Suppressor macrophage treated with lipopolysaccharide for 1 hour (primary cell): Measurements from ENCODE around the gene RANBP2.
"Not testable (repeated sequence)": the region's sequence is repeated elsewhere in the genome, so short reads cannot be mapped to it uniquely, and the experiment has no call there.

Experiments used
- DNase-seq, 3 donors: peaks; one replicate each; pipeline ENCODE4 v3.0.0-alpha.2; 2020 to 2022

The RANBP2 gene

DNA sequence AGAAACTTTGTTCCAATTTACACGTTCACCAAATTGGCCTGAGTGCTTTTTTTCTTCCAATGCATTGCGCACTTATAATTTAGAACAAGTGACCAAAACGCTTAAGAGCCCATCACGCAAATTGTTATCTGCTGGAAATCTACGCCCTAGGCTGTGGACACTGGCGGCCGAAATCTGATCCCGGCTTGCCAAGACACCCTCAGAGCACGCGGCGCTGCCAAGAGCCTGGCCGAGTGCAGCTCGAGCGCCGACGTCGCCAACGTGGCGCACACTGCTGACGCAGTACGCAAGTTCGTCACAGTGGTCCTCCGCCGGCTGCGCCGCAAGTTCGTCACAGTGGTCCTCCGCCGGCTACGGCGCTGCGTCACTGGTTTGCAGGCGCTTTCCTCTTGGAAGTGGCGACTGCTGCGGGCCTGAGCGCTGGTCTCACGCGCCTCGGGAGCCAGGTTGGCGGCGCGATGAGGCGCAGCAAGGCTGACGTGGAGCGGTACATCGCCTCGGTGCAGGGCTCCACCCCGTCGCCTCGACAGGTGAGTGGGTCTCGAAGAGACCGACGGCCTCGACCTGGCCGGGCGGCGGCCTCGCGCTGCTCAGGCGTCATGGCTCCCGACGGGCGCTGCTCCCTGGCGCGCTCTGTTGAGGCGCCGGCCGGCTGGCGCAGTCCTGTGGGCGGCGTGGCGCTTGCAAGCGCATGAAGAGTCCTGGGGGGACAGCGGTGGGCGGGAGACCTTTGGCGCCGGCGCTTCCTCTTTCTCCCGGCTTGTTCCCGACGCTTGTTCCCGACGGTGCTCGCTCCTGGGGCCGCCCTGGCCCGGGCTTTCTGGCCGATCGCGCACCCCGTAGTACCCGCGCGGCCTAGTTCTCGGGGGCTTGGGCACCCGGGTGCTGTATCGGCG lies at the start of gene RANBP2:
TSS of gene RANBP2 (plus strand) at position 334 of the 896 bp plus-strand sequence. CDS start at position 459, 125 bp downstream.
- peak; percentile 96 for DNase-seq

DNA sequence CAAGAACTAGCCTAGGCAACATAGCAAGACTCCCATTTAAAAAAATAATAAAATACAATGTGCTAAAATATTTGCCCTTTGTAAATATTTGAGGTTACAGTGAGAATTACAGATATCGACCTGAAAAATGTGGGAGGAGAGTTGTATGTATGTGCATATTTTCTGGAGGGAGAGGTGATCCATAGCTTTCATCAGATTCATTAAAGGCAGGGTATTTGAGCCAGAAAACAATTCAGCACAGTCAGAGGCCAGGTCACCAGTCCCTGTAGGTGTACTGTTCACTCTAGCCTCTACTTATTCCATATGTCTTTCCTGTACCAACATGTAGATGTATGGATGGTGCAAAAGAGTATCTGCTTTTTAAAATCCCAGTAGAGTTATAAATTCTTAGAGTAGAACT lies 49.0 kb upstream of the RANBP2 start:
- not testable (repeated sequence) for DNase-seq

- not testable (repeated sequence) for DNase-seq
These were observed 47.0 kb upstream of the RANBP2 start for GRCh38 chr2:108672200-108672805.

DNA sequence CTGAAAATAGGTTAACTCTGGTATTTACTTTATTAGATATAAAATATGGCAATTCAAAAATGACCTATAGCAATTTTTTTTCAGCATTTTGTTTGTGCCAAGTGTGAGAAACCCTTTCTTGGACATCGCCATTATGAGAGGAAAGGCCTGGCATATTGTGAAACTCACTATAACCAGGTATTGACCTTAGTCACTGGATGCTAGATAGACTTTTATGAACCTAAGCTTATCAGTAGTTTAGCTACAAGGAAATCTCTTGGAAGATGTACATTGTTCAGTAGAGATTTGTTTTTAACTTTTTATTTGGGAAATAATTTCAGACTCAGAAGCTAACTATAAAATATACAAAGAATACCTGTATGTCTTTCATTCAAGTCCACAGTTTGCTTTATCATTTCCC lies 42.8 kb upstream of the RANBP2 start:
- not testable (repeated sequence) for DNase-seq

DNA sequence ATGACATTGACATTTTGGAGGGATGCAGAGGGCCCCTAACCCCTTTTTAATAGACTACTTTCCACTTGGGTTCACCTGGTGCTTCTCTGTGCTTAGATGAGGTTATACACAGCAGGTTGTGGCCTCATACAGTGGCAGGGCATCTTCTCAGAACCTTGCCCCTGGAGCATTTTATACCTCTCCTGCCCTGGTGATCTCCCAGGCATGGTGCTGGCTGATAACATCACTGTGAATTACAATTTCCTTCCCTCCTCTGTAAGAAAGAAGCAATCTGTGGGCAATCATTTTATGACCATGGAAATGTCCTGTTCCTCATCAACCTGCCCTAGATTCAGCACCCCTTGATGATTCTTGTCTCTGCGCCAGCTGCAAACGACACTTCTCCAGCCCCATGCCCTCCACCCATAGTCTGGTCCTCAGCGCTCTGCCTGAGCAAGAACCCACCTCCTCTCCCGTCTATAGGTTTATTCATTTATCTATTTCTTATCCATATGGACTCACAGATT lies 42.0 kb upstream of the RANBP2 start:
- not testable (repeated sequence) for DNase-seq

DNA sequence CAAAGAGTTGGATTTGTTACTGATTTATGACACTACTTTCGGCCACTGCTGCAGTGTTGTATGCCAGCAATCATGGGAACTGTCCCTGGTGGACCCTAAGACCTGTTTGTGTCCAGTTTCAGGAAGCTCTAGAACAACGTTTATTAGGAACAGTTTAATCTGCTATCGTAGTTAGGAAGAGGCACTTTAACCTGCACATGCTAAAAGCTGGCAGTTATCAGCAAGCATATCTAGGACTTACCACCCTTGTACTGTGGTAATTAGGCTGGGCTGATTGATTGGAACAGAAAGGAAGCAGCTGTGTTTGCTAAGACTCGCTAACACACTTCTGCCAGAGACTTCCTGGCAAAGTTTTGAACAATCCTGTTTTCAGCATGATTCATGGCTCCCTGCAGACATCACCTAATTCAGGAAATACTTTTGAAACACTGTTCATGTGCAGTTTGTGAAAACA lies 41.1 kb upstream of the RANBP2 start:
- not testable (repeated sequence) for DNase-seq

DNA sequence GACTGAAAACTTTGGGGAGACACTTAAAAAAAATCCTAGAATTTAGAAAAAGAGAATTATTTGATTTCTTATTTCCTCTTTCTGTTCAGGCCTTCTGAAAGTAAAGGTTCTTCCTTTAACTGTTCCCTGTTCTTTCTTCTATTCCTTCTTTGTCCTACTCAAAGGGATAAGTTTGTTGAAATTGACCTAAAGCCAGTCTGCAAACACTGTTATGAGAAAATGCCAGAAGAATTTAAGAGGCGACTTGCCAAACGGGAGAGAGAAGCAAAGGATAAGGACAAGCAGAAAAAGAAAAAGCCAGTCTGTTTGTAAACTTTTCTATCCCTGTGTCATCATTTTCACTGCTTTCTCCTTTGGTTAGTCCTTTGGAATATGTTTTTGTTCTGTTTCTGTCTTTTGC lies 38.5 kb upstream of the RANBP2 start:
- DNase-seq, result not testable (repeated sequence)

DNA sequence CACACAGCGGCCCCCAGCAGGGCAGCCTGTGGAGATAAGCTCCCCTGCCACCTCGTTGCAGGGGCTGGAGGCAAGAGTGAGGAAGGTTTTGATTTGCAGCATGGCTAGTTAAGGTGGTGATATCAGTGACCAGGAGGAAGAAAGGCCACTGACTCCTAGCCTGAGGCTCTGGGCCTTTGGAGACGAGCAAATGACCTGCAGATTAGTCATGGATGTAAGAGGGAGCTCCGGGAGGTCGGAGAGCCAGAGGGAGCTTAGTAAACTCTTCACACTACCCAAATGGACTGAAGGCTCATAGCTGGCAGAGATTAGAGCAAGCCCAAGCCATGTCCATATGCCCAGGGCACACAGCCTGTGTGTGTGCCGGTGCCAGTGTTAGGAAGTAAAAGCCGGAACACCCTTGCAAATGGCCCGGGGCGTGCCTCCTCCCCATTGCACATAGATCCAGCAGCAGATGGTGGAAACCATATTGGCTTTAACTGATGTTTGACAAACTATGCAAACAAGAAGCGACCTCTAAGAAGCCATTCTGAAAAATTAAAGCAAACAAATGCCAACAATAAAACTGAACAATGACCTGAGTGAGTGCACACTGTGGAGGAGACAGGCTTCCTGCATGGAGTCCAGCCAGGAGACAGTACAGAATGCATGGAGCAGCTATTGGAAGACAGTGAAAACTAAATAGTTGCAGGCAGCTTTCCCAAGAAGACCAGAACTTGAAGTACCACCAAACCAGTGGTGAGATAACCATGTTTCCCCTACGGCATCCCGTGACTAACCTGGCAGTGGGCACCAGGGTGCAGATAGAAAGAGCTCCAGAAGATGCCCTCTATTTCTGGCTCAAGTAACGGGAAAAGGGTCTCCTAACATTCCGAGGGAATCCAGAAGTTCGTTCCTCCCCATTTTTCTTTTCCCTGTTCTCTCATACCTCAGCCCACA lies 30.2 kb upstream of the RANBP2 start:
- DNase-seq, result not testable (repeated sequence)

DNA sequence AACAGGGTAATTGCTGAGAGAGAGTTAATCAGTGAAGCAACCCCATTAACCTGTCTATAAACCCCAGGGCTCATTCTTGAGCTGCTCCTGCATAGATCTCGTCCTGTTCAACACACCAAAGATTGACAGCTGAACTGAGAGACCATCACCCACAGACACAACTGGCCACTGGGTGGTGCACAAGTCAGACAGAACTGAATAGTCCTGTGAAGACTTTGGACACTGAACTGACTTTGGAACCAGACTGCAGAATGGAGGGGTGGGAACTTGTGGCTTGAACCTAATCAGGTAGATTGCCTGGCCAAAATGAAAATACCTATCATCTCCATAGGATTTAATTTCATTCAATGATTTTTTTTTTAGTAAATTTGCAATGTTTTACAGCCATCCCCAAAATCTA lies 29.3 kb upstream of the RANBP2 start:
- not testable (repeated sequence) for DNase-seq

DNA sequence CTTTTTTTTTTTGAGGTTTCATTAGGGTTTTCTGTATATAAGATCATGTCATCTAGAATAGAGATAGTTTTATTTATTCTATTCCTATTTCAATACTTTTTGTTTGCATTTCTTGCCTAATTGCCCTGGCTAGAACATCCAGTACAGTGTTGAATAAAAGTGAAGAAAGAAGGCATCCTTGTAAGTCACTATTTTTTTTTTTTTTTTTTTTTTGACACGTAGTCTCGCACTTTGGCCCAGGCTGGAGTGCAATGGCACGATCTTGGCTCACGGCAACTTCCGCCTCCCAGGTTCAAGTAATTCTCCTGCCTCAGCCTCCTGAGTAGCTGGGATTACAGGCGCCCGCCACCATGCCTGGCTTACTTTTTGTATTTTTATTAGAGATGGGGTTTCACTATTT lies 27.8 kb upstream of the RANBP2 start:
- no peak for DNase-seq

DNA sequence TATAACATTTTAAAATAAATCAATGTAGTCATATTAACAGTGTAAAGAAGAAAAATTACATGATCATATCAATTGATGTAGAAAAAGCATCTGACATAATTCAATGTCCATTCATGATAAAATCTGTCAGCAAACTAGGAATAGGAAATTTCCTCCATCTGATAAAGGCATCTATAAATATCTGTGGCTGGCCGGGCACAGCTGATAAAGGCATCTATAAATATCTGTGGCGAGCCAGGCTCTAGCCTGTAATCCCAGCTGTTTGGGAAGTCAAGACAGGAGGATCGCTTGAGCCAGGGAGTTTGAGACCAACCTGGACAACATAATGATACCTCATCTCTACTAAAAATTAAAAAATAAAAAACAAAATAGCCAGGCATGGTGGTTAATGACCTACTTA lies 18.1 kb upstream of the RANBP2 start:
- DNase-seq, result no peak

DNA sequence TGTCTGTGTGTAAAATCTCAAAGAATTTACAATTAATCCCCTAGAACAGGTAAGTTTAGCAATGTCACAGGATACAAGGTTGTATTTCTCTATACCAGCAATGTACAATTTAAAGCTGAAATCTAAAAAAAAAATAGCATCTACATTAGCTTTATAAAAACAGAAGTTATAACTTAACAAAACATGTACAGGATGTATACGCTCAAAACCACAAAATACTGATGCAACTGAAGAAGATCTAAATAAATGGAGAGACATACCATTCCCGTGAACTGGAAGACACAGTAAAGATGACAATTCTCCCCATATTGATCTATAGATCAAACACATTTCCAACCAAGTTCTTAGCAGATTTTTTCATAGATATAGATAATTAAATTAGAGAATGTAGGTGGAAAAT lies 17.5 kb upstream of the RANBP2 start:
- no peak for DNase-seq

DNA sequence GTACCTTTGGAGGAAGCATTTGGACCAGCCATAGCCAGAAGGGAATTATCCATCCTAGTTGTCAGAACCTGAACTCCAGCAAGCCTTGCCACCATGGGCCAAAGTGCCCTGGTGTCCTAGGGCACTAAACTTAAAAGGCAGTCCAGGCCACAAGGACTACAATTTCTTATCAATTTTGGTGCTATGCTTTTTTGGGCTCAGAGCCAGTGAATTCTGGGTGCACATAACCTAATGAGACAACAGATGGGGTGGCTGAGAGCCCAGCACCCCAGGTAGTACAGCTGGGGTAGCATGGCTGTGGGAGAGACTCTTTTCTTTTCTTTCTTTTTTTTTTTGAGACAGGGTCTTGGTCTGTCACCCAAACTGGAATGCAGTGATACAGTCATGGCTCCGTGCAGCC lies 14.4 kb upstream of the RANBP2 start:
- DNase-seq, result no peak

DNA sequence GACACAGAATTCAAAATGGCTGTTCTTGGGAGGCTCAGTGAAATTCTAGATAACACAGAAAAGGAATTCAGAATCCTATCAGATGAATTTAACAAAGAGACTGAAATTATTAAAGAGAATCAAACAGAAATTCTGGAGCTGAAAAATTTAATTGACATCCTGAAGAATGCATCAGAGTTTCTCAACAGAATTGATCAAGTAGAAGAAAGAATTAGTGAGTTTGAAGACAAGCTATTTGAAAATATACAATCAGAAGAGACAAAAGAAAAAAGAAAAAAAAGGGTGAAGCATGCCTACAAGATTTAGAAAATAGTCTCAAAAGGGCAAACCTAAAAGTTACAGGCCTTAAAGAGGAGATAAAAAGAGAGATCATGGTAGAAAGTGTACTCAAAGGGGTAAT lies 12.0 kb upstream of the RANBP2 start:
- no peak for DNase-seq

DNA sequence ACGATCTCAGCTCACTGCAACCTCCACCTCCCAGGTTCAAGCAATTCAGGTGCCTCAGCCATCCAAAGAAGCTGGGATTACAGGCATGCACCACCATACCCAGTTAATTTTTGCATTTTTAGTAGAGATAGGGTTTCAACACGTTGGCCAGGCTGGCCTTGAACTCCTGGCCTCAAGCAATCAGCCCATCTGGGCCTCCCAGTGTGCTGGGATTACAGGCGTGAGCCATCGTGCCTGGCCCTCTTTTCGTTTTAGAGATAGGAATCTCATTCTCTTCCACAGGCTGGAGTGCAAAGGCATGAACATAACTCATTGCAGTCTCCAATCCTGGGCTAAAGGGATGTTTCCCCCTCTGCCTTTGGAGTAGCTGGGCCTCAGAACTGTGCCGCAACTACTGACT lies 2.3 kb upstream of the RANBP2 start:
- DNase-seq, result not testable (repeated sequence)

- not testable (repeated sequence) for DNase-seq
These were observed 6.8 kb downstream of the RANBP2 start for GRCh38 chr2:108726048-108726447.

- not testable (repeated sequence) for DNase-seq
These were observed 15.4 kb downstream of the RANBP2 start for GRCh38 chr2:108734656-108735055.

DNA sequence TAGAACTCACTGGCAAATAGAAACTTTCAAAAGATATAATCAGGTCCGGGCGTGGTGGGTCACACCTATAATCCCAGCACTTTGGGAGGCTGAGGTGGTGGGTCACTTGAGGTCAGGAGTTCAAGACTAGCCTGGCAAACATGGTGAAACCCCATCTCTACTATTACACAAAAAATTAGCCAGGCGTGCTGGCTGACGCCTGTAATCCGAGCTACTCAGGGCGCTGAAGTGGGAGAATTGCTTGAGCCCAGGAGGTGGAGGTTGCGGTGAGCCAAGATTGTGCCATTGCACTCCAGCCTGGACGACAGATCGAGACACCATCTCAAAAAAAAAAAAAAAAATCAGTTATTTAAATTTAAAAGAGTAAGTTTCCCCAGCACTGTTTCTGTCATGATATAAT lies 38.7 kb downstream of the RANBP2 start:
- DNase-seq, result not testable (repeated sequence)

DNA sequence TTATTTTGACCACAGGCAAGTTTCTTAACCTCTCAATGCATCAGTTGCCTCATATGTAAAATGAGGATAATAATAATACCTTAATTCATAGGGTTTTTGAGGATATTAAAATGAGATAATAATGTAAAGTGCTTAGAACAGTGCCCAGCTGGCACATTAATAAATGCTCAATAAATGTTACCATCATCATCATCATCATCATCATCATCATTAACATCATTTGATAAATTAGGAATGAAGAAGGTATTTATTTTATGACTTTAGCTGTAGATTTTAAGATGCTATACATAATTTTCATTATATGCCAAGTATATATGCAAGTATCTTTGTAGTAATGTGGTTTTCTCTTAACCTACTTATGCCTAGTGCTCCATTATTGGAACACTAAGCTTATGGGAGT lies 43.3 kb downstream of the RANBP2 start:
- DNase-seq, result not testable (repeated sequence)

- not testable (repeated sequence) for DNase-seq
These were observed 47.4 kb downstream of the RANBP2 start for GRCh38 chr2:108766671-108767070.

GRCh38 chr2:108767859-108768258 lies 48.6 kb downstream of the RANBP2 start:
- not testable (repeated sequence) for DNase-seq

DNA sequence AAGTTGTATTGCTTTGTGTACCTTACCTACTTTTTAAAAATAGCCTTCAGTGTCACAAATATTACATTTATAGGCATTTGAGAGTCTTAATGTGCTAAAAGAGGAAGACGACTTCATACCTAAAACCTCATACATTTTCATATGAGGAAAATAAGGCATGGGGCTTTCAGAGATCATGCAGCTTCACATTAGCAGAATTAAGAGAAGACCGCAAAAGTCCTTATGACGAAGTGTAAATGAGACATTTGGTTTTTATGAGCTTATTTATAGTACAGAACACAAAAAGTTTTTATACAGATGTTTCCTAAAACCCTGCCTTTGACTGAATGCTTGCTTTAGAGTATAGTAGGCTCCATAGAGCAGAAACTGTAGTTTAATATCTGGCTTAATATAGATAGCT lies 57.2 kb downstream of the RANBP2 start:
- DNase-seq, result no peak

- DNase-seq, result no peak
These were observed 59.6 kb downstream of the RANBP2 start for GRCh38 chr2:108778857-108779256.
